ENCODE results near the gene KLK3.

The KLK3 gene

GRCh38 chr19:50869479-50869878 lies 14.8 kb downstream of the KLK3 start:
- Histone ChIP-seq H4K91ac (ENCODE audit: low read length) (no peak overlapping the region), H3K18ac (ENCODE audit: low read depth in 1 of 2, low read length in 2 of 2) (no peak overlapping the region), H3K4me1 (ENCODE audit: control insufficient read depth, insufficient read depth, low read depth, low read length) (no peaks in the 10 kb centered on the region), H2BK120ac (ENCODE audit: low read depth, low read length) (no peak overlapping the region), H3K9me3 (ENCODE audit: control insufficient read depth, low read length) (no peaks in the 10 kb centered on the region), H3K36me3 (ENCODE audit: control insufficient read depth in 1 of 2, insufficient read depth in 2 of 2, low read depth in 1 of 2, low read length in 2 of 2) (no peaks in the 10 kb centered on the region), H3K27me3 (ENCODE audit: control insufficient read depth in 1 of 2, insufficient read depth in 1 of 2, low read length in 2 of 2) (peaks cover 0 to 65% of the 10 kb centered on the region in 2 experiments), H2AK5ac (ENCODE audit: low read length, severe bottlenecking) (no peak overlapping the region), H2AFZ (ENCODE audit: low read depth, low read length) (no peak overlapping the region), H3K9ac (ENCODE audit: low read length) (no peak overlapping the region), H3K4me2 (ENCODE audit: low read length, poor library complexity, severe bottlenecking) (no peak overlapping the region), H3K4me3 (ENCODE audit: insufficient read depth in 1 of 2, low read depth in 1 of 2, low read length in 2 of 2) (no peak overlapping the region), H3K27ac (ENCODE audit: low read length, poor library complexity, severe bottlenecking) (no peak overlapping the region), H3K23ac (ENCODE audit: low read length in 2 of 2) (no peak overlapping the region), H2BK15ac (ENCODE audit: low read depth, poor library complexity, severe bottlenecking) (no peak overlapping the region), H4K8ac (ENCODE audit: low read length) (no peak overlapping the region), H3K4ac (ENCODE audit: low read depth in 1 of 2, low read length in 2 of 2) (no peak overlapping the region), H3K79me1 (replicated peaks; ENCODE audit: low read length, poor library complexity, severe bottlenecking) (no peaks in the 10 kb centered on the region), H3K14ac (ENCODE audit: low read length in 2 of 2) (no peak overlapping the region), H2BK5ac (ENCODE audit: low read depth, low read length, poor library complexity, severe bottlenecking) (no peak overlapping the region), H2BK12ac (ENCODE audit: low read length in 2 of 2) (no peak overlapping the region)
- 79% methylated on average over 2 of the region's 4 CpGs for WGBS
- DNase-seq, result no peak

GRCh38 chr19:50870417-50871089 lies 15.8 kb downstream of the KLK3 start:
- WGBS, result 75% methylated on average over 25 of the region's 26 CpGs
- H3K4me3 ChIP-seq (ENCODE audit: insufficient read depth in 1 of 2, low read depth in 1 of 2, low read length in 2 of 2), result no peak overlapping the region
- no peak overlapping the region for H2BK120ac ChIP-seq (ENCODE audit: low read depth, low read length)
- H3K27ac ChIP-seq (ENCODE audit: low read length, poor library complexity, severe bottlenecking), result no peak overlapping the region
- H3K9ac ChIP-seq (ENCODE audit: low read length), result no peak overlapping the region
- H4K8ac ChIP-seq (ENCODE audit: low read length), result no peak overlapping the region
- no peaks in the 10 kb centered on the region for H3K79me1 ChIP-seq (replicated peaks; ENCODE audit: low read length, poor library complexity, severe bottlenecking)
- H3K4me1 ChIP-seq (ENCODE audit: control insufficient read depth, insufficient read depth, low read depth, low read length), result no peaks in the 10 kb centered on the region
- no peak overlapping the region for H4K91ac ChIP-seq (ENCODE audit: low read length)
- no peak overlapping the region for H3K4ac ChIP-seq (ENCODE audit: low read depth in 1 of 2, low read length in 2 of 2)
- H2BK5ac ChIP-seq (ENCODE audit: low read depth, low read length, poor library complexity, severe bottlenecking), result no peak overlapping the region
- H2BK15ac ChIP-seq (ENCODE audit: low read depth, poor library complexity, severe bottlenecking), result no peak overlapping the region
- H2AK5ac ChIP-seq (ENCODE audit: low read length, severe bottlenecking), result no peak overlapping the region
- no peaks in the 10 kb centered on the region for H3K9me3 ChIP-seq (ENCODE audit: control insufficient read depth, low read length)
- no peak overlapping the region for H3K4me2 ChIP-seq (ENCODE audit: low read length, poor library complexity, severe bottlenecking)
- peaks cover 0 to 73% of the 10 kb centered on the region in 2 experiments for H3K27me3 ChIP-seq (ENCODE audit: control insufficient read depth in 1 of 2, insufficient read depth in 1 of 2, low read length in 2 of 2)
- no peak overlapping the region for H2AFZ ChIP-seq (ENCODE audit: low read depth, low read length)
- H3K23ac ChIP-seq (ENCODE audit: low read length in 2 of 2), result no peak overlapping the region
- no peak overlapping the region for H3K14ac ChIP-seq (ENCODE audit: low read length in 2 of 2)
- H3K18ac ChIP-seq (ENCODE audit: low read depth in 1 of 2, low read length in 2 of 2), result no peak overlapping the region
- no peak overlapping the region for H2BK12ac ChIP-seq (ENCODE audit: low read length in 2 of 2)
- no peaks in the 10 kb centered on the region for H3K36me3 ChIP-seq (ENCODE audit: control insufficient read depth in 1 of 2, insufficient read depth in 2 of 2, low read depth in 1 of 2, low read length in 2 of 2)
- DNase-seq, result no peak

- Histone ChIP-seq H3K4ac (ENCODE audit: low read depth in 1 of 2, low read length in 2 of 2) (no peak within 1 kb of the TSS), H3K9ac (ENCODE audit: low read length) (no peak within 1 kb of the TSS), H2BK12ac (ENCODE audit: low read length in 2 of 2) (no peak within 1 kb of the TSS), H3K18ac (ENCODE audit: low read depth in 1 of 2, low read length in 2 of 2) (no peak within 1 kb of the TSS), H3K14ac (ENCODE audit: low read length in 2 of 2) (no peak within 1 kb of the TSS), H4K91ac (ENCODE audit: low read length) (no peak within 1 kb of the TSS), H3K36me3 (ENCODE audit: control insufficient read depth in 1 of 2, insufficient read depth in 2 of 2, low read depth in 1 of 2, low read length in 2 of 2) (no peaks in the 10 kb centered on the region), H2BK120ac (ENCODE audit: low read depth, low read length) (no peak within 1 kb of the TSS), H3K79me1 (replicated peaks; ENCODE audit: low read length, poor library complexity, severe bottlenecking) (no peaks in the 10 kb centered on the region), H4K8ac (ENCODE audit: low read length) (no peak within 1 kb of the TSS), H2AK5ac (ENCODE audit: low read length, severe bottlenecking) (no peak within 1 kb of the TSS), H3K23ac (ENCODE audit: low read length in 2 of 2) (no peak within 1 kb of the TSS), H3K4me2 (ENCODE audit: low read length, poor library complexity, severe bottlenecking) (no peak within 1 kb of the TSS), H2BK5ac (ENCODE audit: low read depth, low read length, poor library complexity, severe bottlenecking) (no peak within 1 kb of the TSS), H3K4me1 (ENCODE audit: control insufficient read depth, insufficient read depth, low read depth, low read length) (no peaks in the 10 kb centered on the region), H3K27me3 (ENCODE audit: control insufficient read depth in 1 of 2, insufficient read depth in 1 of 2, low read length in 2 of 2) (peaks cover 0 to 92% of the 10 kb centered on the region in 2 experiments), H3K4me3 (ENCODE audit: insufficient read depth in 1 of 2, low read depth in 1 of 2, low read length in 2 of 2) (no peak within 1 kb of the TSS), H3K27ac (ENCODE audit: low read length, poor library complexity, severe bottlenecking) (no peak within 1 kb of the TSS), H3K9me3 (ENCODE audit: control insufficient read depth, low read length) (no peaks in the 10 kb centered on the region), H2BK15ac (ENCODE audit: low read depth, poor library complexity, severe bottlenecking) (no peak within 1 kb of the TSS), H2AFZ (ENCODE audit: low read depth, low read length) (no peak within 1 kb of the TSS)
- DNase-seq, result no peak
- 93% methylated on average over 1 of the region's 3 CpGs for WGBS
These were observed 18.3 kb downstream of the KLK3 start, which contains the start of gene KLK2 for GRCh38 chr19:50873056-50873455. TSS of gene KLK2 (plus strand) at chr19:50873439. CDS start at chr19:50873474, 35 bp downstream.

GRCh38 chr19:50874211-50874610 lies 19.5 kb downstream of the KLK3 start:
- Histone ChIP-seq H3K4ac (ENCODE audit: low read depth in 1 of 2, low read length in 2 of 2) (no peak overlapping the region), H2BK5ac (ENCODE audit: low read depth, low read length, poor library complexity, severe bottlenecking) (no peak overlapping the region), H3K9me3 (ENCODE audit: control insufficient read depth, low read length) (no peaks in the 10 kb centered on the region), H2AK5ac (ENCODE audit: low read length, severe bottlenecking) (no peak overlapping the region), H3K4me3 (ENCODE audit: insufficient read depth in 1 of 2, low read depth in 1 of 2, low read length in 2 of 2) (no peak overlapping the region), H3K14ac (ENCODE audit: low read length in 2 of 2) (no peak overlapping the region), H4K8ac (ENCODE audit: low read length) (no peak overlapping the region), H3K4me2 (ENCODE audit: low read length, poor library complexity, severe bottlenecking) (no peak overlapping the region), H3K27ac (ENCODE audit: low read length, poor library complexity, severe bottlenecking) (no peak overlapping the region), H3K9ac (ENCODE audit: low read length) (no peak overlapping the region), H3K4me1 (ENCODE audit: control insufficient read depth, insufficient read depth, low read depth, low read length) (no peaks in the 10 kb centered on the region), H3K18ac (ENCODE audit: low read depth in 1 of 2, low read length in 2 of 2) (no peak overlapping the region), H3K36me3 (ENCODE audit: control insufficient read depth in 1 of 2, insufficient read depth in 2 of 2, low read depth in 1 of 2, low read length in 2 of 2) (no peaks in the 10 kb centered on the region), H3K79me1 (replicated peaks; ENCODE audit: low read length, poor library complexity, severe bottlenecking) (no peaks in the 10 kb centered on the region), H2BK120ac (ENCODE audit: low read depth, low read length) (no peak overlapping the region), H4K91ac (ENCODE audit: low read length) (no peak overlapping the region), H2BK15ac (ENCODE audit: low read depth, poor library complexity, severe bottlenecking) (no peak overlapping the region), H3K23ac (ENCODE audit: low read length in 2 of 2) (no peak overlapping the region), H2AFZ (ENCODE audit: low read depth, low read length) (no peak overlapping the region), H2BK12ac (ENCODE audit: low read length in 2 of 2) (no peak overlapping the region), H3K27me3 (ENCODE audit: control insufficient read depth in 1 of 2, insufficient read depth in 1 of 2, low read length in 2 of 2) (peaks cover 0 to 92% of the 10 kb centered on the region in 2 experiments)
- 78% methylated on average over 5 of the region's 5 CpGs for WGBS
- DNase-seq, result no peak
